Uterus (tissue), 2 donors: ENCODE measurements around the gene PHYH.

Experiments used
- POLR2A ChIP-seq, 2 donors: fragments of 450-650 bp; IDR thresholded peaks; one replicate each; pipeline ENCODE4 v1.6.1; 2016; ENCODE audit warnings: antibody characterized with exemption in 2 of 2, mild to moderate bottlenecking in 1 of 2, moderate library complexity in 1 of 2
- TF ChIP-seq, protein P1 (sequence below), 4 experiments: fragments of 200-600 bp in 2 of 4; fragments of 450-650 bp in 2 of 4; sonication (generic) in 2 of 4; IDR thresholded peaks; one replicate each; pipeline ENCODE4 v1.5.1; 2016 to 2019; ENCODE audit warnings: antibody characterized with exemption in 4 of 4, mild to moderate bottlenecking in 2 of 4, moderate library complexity in 1 of 4

DNA sequence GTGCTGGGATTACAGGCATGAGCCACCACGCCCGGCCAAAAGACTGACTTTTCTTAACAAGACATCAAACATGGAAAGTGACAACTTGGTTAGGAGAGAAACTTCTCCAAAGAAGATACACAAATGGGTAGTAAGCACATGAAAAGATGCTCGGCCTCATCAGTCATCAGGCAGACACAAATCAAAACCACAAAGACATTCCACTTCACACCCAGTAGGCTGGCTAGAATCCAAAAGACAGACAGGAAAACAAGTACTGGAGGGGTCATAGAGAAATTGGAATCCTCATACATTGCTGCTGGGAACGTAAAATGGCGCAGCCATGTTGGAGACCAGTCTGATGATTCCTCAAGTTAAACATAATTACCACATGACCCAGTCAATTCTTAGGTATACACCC is 31.8 kb upstream of the PHYH start:
- TF ChIP-seq, protein P1, sequence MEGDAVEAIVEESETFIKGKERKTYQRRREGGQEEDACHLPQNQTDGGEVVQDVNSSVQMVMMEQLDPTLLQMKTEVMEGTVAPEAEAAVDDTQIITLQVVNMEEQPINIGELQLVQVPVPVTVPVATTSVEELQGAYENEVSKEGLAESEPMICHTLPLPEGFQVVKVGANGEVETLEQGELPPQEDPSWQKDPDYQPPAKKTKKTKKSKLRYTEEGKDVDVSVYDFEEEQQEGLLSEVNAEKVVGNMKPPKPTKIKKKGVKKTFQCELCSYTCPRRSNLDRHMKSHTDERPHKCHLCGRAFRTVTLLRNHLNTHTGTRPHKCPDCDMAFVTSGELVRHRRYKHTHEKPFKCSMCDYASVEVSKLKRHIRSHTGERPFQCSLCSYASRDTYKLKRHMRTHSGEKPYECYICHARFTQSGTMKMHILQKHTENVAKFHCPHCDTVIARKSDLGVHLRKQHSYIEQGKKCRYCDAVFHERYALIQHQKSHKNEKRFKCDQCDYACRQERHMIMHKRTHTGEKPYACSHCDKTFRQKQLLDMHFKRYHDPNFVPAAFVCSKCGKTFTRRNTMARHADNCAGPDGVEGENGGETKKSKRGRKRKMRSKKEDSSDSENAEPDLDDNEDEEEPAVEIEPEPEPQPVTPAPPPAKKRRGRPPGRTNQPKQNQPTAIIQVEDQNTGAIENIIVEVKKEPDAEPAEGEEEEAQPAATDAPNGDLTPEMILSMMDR (IDR thresholded peaks at IDR 0.05) = no peak
- no peak for TF ChIP-seq POLR2A (IDR thresholded peaks at IDR 0.05)
